Stimulated activated CD4-positive, alpha-beta T cell treated with anti-CD3 and anti-CD28 coated beads, Interleukin-1b, Interleukin-23, amount 100 ng/mL, for 4 hours (primary cell): ENCODE results near the gene SAMD4A.
"Not testable (repeated sequence)": the region's sequence is repeated elsewhere in the genome, so short reads cannot be mapped to it uniquely, and the experiment has no call there.

Experiments
- DNase-seq, 2 donors: peaks; one replicate each; pipeline ENCODE4 v3.0.0-alpha.2; 2020; ENCODE audit warnings: low read depth in 2 of 2

Gene SAMD4A

DNA sequence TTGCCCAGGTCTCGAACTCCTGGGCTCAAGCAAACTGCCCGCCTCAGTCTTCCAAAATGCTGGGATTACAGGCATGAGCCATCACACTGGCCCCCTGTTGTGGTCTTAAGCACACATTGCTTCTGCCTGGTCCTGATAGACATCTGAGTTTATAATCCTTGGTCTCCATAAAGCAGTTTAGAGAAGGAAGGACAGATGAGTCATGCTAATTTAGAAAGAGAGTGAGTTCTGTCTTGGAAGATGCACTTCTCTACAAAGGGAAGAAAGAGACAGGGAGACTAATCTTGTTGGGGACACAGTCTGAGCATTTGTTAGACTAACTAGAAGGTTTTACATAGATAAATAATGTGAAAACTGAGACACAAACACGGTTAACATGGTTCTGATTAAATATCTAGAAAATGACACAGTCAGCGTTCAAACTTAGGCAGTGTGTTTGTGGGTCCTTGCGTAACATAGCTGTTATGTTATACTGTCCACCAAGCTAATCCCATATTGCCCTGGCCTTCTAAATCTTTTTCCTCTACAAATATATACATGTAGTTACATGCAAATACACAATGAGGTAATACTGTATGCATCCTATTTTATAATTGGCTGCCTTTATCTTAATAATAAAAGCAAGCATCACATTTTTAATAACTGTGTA, 31.0 kb downstream of the SAMD4A start:
- no peak for DNase-seq

- DNase-seq = no peak
Observed at GRCh38 chr14:54599966-54600716, 33.2 kb downstream of the SAMD4A start.

DNA sequence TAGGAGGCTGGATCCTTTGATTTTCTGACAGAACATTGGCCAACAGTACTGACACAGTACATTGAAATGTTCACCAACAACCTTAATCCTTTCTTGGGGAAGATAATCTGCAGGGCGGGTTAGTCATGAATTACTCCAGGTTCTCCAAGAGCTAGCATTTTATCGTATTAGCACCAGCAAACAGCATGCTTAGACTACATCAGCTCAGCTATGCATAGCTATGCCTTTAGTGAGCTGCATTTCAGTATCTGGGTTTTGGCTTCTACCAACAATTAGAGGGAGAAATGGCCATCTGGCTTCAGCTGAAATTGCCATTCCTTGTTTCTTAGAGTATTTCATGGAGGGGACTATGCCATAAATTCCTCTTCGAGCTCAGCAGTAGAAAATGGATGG, 33.8 kb downstream of the SAMD4A start:
- DNase-seq = no peak

GRCh38 chr14:54603362-54603761, 36.4 kb downstream of the SAMD4A start:
- DNase-seq = no peak

DNA sequence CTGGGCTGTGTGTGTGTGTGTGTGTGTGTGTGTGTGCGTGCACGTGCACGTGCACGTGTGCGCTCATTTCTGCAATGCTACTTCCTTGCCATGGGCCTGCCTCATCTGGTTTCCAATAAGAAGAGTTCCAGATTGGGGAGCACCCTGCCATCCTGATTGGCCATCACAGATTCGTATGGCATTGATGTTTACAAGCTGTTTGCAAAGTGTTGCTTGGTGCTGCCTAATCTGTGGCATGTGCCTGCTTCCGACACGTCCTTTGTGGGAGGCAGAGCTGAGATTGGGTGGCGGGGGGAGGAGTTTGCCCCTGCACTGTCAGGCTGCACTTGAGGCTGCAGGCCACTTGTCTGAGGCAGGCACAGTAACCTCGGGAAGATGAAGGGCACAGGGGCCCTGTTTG, 39.2 kb downstream of the SAMD4A start:
- no peak for DNase-seq

DNA sequence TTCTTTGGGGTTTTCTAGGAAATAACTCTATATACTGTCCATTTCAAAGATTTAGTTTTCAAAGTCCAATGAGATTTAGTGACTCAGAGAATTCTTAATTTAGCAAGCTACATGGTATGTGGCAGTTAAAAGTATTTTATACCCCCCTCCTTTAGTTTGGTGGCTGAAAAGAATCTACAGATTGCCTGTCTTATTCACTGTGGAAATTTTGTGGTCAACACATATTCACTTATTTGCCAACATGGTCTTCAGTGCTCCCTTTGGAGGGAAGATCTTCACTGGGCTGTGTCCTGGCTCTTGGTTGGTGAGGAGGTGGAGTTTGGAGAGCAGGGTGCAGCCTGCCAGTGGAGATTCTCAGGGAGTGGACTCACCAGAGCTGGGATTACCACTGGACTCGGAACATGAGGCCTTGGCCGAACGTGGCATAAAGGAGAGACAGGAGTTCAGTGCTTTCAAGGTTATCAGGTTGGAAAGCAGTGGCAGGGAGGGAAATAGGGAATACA, 39.8 kb downstream of the SAMD4A start:
- DNase-seq = no peak

DNA sequence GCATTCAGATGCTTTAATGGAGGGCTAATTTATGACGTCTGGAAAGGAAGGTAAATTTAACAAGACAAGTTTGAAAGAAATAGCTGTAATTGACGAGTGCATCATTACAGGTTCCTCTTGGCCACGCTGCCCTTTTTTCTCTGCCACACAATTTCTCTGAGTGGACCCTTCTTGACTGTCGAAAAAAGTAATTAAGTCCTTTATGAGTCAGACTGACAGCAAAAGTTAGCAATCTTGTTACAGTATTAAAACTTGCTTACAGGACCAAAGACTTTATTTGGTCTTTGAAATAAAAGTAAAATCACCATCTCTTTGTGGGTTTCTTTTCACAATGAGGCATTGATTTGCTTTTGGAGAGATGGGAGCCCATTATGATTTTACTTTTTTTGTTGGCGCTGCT, 42.6 kb downstream of the SAMD4A start:
- DNase-seq = no peak

- no peak for DNase-seq
Observed at GRCh38 chr14:54610051-54610977, 43.4 kb downstream of the SAMD4A start.

DNA sequence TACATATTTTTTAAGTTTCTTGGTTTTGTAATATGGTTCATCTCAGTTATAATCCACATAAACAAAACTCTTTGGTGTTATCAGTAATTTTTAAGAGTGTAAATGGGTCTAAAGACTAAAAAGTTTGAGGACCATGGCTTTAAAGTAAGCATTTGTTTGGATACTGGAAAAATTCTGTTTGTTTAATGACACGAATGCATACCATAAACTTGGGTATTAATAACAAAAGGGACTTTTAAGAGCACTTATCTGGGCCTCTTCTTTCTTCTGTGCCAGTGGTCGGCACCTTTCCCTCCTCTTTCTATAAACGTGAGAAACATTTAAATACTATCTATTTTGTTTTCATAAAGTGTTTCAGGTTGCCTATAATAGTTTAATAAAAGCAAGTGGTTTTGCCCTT, 47.4 kb downstream of the SAMD4A start:
- no peak for DNase-seq

- no peak for DNase-seq
Observed at GRCh38 chr14:54617467-54617866, 50.5 kb downstream of the SAMD4A start.

DNA sequence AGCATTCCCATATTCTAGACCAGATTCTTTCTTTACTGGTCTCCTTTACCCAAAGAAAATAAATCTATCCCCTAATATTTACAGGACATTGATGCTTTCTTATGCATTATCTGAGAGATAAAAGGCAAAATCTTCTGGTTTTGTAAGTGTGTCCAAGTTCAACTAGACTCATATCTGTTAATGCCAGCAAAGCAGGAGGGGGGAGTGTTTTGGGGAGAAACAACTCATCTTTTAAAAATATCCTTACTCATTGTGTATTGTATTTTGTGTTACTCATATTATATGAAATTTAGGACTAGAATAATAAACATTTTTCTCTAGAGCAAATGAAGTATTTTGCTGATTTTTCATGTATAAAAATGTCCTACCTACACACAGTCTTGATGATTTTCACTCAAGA, 54.8 kb downstream of the SAMD4A start:
- no peak for DNase-seq

GRCh38 chr14:54622192-54622958, 55.4 kb downstream of the SAMD4A start:
- peak; percentile 15 to 41 for DNase-seq

- DNase-seq = no peak
Observed at GRCh38 chr14:54623279-54624004, 56.5 kb downstream of the SAMD4A start.

GRCh38 chr14:54624005-54624358, 57.1 kb downstream of the SAMD4A start:
- not testable (repeated sequence) for DNase-seq

- DNase-seq = no peak
Observed at GRCh38 chr14:54625112-54625511, 58.2 kb downstream of the SAMD4A start.

DNA sequence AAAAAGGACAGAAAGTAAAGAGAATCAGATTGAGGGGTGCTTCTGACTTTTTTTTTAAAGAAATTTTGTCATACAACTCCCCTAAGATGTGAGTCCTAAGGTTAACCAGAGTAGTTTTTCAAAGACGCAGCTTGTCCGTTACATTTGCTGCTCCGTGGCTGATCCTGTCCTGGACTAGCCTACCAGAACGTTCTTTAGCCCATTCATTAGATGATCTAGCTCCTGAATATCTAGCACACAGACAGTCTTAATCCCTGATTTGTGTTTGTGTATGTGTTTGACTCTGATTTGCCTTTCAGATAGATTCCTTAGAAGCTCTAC, 60.3 kb downstream of the SAMD4A start:
- DNase-seq = no peak

GRCh38 chr14:54627540-54628363, 60.8 kb downstream of the SAMD4A start:
- DNase-seq = peak in 1 of 2 donors; percentile 44

GRCh38 chr14:54629183-54629582, 62.3 kb downstream of the SAMD4A start:
- no peak for DNase-seq

- no peak for DNase-seq
Observed at GRCh38 chr14:54629635-54630360, 62.9 kb downstream of the SAMD4A start.
